Cardiac muscle cell (in vitro differentiated cells and primary cell): ENCODE results near the gene RBM23. TPM values are rescaled to one million over a fixed set of nuclear protein-coding genes. Genes with fewer than 3 reads are reported as not detected.
A peak's percentile ranks its signal among the peaks of the same experiment; 100 is the strongest.
"Not testable (repeated sequence)": the region's sequence is repeated elsewhere in the genome, so short reads cannot be mapped to it uniquely, and the experiment has no call there.

Experiments
- DNase-seq, 2 donors: peaks; one replicate each; pipeline versions ENCODE4 v3.0.0 to v3.0.0-alpha.2; 2010 to 2017; ENCODE audit warnings: low read depth in 1 of 2, low spot score in 1 of 2
- H3K27ac ChIP-seq: fragments of 200-600 bp; sonication (generic); 2 replicates; pipeline ENCODE4 v1.5.1; 2016
- H3K27me3 ChIP-seq: fragments of 200-600 bp; sonication (generic); 2 replicates; pipeline ENCODE4 v1.6.0; 2016; ENCODE audit warnings: control low read depth
- H3K36me3 ChIP-seq: fragments of 200-600 bp; sonication (generic); 2 replicates; pipeline ENCODE4 v1.5.1; 2016; ENCODE audit warnings: control low read depth
- H3K4me1 ChIP-seq: fragments of 200-600 bp; sonication (generic); 2 replicates; pipeline ENCODE4 v1.8.1; 2017; ENCODE audit warnings: low read depth, mild to moderate bottlenecking, mixed run types
- H3K4me3 ChIP-seq: fragments of 200-600 bp; sonication (generic); 2 replicates; pipeline ENCODE4 v1.5.1; 2016; ENCODE audit warnings: mild to moderate bottlenecking
- H3K9me3 ChIP-seq: fragments of 200-600 bp; sonication (generic); 2 replicates; pipeline ENCODE4 v1.5.1; 2017; ENCODE audit warnings: low read depth, mild to moderate bottlenecking, control low read depth
- polyA plus RNA-seq: library from polyadenylated mRNA; unstranded; fragments of >200 nt; fragmentation: Nextera tagmentation; extraction: Ambion mirVana; gene quantifications from 2 replicates; pipeline ENCODE4 v1.2.1, GENCODE V29; 2016
- total RNA-seq: library from RNA; depleted of rRNA; stranded (reverse); fragments of >200 nt; gene quantifications from 2 replicates; pipeline ENCODE4 v1.2.3, GENCODE V29; 2016
- TF ChIP-seq, protein P1 (sequence below): IDR thresholded peaks from 2 replicates; pipeline ENCODE4 v1.5.1; 2012; ENCODE audit warnings: low read depth, mild to moderate bottlenecking, low read length

Gene RBM23
- total and polyA plus RNA-seq, 2 experiments from 2014 or later = 93.4 to 107 TPM

DNA sequence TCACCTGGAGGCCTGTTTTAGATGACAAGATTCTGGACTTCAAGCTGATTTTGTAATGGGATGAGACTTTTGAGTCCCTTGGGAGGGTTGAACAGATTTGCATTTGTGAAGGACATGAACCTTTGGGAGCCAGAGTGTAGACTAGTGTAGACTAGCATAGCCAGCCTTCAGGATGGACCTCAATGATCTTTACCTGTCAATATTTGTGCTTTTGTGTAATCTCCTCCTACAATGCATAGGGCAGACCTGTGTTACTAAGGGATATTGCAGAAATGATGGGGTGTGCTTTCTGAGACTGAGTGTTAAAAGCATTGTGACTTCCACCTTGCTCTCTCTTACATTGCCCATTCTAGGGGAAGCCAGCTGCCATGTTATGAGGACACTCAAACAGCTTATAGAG is 57.3 kb downstream of the RBM23 start:
- H3K4me1 ChIP-seq = no peaks in the 10 kb centered on the region
- H3K27ac ChIP-seq = no peak overlapping the region
- DNase-seq = no peak
- TF ChIP-seq, protein P1, sequence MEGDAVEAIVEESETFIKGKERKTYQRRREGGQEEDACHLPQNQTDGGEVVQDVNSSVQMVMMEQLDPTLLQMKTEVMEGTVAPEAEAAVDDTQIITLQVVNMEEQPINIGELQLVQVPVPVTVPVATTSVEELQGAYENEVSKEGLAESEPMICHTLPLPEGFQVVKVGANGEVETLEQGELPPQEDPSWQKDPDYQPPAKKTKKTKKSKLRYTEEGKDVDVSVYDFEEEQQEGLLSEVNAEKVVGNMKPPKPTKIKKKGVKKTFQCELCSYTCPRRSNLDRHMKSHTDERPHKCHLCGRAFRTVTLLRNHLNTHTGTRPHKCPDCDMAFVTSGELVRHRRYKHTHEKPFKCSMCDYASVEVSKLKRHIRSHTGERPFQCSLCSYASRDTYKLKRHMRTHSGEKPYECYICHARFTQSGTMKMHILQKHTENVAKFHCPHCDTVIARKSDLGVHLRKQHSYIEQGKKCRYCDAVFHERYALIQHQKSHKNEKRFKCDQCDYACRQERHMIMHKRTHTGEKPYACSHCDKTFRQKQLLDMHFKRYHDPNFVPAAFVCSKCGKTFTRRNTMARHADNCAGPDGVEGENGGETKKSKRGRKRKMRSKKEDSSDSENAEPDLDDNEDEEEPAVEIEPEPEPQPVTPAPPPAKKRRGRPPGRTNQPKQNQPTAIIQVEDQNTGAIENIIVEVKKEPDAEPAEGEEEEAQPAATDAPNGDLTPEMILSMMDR = no peak
- H3K27me3 ChIP-seq = no peaks in the 10 kb centered on the region
- no peaks in the 10 kb centered on the region for H3K36me3 ChIP-seq
- H3K9me3 ChIP-seq = no peaks in the 10 kb centered on the region
- no peak overlapping the region for H3K4me3 ChIP-seq

DNA sequence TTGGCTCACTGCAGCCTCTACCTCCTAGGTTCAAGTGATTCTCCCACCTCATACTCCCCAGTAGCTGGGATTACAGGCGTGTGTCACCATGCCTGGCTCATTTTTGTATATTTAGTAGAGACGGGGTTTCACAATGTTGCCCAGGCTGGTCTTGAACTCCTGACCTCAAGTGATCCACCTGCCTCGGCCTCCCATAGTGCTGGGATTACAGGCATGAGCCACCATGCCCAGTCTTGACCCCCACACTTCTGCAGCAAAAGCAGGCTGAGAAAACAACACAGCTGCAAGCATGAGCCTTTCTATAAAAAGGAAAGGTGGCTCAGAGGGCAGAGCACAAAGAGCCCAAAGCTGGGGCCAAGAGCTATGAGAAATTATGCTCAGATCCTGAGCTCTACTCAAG is 58.6 kb downstream of the RBM23 start:
- not testable (repeated sequence) for H3K36me3 ChIP-seq, DNase-seq, H3K4me1 ChIP-seq, H3K4me3 ChIP-seq, H3K27ac ChIP-seq, H3K9me3 ChIP-seq, H3K27me3 ChIP-seq

DNA sequence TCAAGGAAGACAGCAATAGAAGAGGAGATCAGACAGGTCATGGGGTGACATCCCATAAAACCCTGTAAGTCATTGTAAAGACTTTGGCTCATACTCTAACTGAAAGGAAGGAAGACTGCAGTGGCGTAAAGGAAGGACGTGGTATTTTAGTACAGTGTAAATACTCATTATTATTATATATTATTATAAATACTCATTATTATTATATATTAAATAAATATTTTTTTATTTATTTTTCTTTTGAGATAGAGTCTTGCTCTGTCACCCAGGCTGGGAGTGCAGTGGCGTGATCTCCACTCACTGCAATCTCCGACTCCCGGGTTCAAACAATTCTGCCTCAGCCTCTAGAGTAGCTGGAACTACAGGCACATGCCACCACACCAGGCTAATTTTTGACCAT is 62.5 kb downstream of the RBM23 start:
- Histone ChIP-seq H3K27ac (no peak overlapping the region), H3K9me3 (no peaks in the 10 kb centered on the region), H3K4me3 (no peak overlapping the region), H3K27me3 (no peaks in the 10 kb centered on the region), H3K36me3 (no peaks in the 10 kb centered on the region), H3K4me1 (no peaks in the 10 kb centered on the region)
- no peak for DNase-seq
- TF ChIP-seq, protein P1 = no peak

DNA sequence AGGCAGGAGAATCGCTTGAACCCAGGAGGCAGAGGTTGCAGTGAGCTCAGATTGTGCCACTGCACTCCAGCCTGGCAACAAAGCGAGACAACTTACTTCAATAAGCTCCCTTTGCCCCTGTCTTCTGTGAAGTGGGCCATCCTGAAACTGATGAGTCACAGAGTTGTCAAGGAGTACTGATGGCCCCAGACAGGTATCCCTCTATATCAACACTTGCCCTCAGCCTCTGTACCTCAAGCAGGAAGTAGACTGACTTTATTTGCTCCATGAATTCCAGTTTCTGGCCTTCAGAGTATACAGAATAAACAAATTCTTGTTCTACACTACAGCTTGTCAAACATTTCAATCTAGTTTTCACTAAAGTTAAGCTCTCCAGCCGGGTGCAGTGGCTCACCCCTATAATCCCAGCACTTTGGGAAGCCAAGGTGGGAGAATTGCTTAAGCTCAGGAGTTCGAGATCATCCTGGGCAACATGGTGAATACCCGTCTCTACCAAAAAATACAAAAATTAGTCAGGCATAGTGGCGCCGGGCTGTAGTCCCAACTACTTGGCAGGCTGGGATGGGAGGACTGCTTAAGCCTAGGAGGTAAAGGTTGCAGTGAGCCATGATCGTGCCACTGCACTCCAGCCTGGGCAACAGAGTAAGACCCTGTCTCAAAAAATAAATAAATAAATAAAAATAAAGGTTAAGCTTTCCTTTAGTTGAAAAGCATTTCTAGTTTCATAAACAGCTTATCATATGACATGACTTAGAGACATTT is 63.8 kb downstream of the RBM23 start:
- H3K4me3 ChIP-seq = no peak overlapping the region
- no peak for DNase-seq
- TF ChIP-seq, protein P1 = no peak
- H3K27me3 ChIP-seq = no peaks in the 10 kb centered on the region
- no peaks in the 10 kb centered on the region for H3K4me1 ChIP-seq
- no peak overlapping the region for H3K27ac ChIP-seq
- H3K36me3 ChIP-seq = no peaks in the 10 kb centered on the region
- H3K9me3 ChIP-seq = no peaks in the 10 kb centered on the region

DNA sequence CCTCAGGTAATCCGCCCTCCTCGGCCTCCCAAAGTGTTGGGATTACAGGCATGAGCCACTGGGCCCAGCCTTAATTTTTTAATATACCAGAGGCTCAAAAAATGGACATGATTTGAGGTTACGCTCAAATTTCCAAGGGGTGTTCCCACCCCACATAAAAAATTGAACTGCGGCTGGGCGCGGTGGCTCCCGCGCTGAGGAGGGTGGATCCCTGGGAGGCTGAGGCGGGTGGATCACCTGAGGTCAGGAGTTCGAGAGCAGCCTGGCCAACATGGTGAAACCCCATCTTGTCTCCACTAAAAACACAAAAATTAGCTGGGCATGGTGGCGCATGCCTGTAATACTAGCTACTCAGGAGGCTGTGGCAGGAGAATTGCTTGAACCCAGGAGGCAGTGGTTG is 64.7 kb downstream of the RBM23 start:
- H3K4me1 ChIP-seq, DNase-seq, H3K27ac ChIP-seq, H3K9me3 ChIP-seq, H3K27me3 ChIP-seq, H3K4me3 ChIP-seq, H3K36me3 ChIP-seq: not testable (repeated sequence)

DNA sequence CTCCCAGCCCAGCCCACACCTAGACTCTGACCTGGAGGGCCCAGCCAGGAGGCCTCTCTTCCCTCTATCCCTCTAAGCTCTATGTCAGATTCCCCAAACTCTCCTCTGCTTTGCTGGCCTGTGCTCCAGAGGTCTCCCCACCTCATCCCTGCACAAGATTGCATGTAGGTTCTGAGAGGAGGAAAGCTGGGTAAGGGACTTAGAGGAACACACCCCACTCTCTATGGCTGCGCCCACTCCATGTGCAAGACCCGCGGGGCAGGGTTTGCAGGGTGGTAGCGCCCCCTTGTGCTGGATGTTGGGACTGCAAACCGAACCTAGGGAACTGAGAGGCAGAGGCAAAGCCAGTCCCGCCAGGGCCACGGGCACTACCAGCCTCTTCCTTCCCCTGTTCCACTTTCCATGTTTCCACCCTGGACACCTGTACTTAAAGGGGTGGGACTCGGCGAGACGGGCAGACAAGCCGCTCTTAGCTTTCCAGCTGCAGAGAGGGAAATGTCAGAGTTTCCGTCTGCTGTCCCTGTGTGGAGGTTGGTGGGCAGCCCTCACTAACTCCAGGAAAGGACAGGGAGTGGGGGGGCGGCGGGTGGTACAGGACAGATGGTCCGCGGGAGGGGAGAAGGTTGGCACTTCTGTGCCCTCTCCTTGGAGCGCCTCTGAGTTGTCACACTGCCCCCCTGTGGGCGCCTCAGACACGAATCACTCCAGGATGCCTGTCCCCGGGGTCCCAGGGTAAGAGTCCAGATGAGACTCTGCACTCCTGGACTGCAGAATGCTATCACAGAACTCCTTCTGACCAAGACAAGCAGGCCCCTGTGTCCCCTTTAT is 65.8 kb downstream of the RBM23 start:
- no peak overlapping the region for H3K27ac ChIP-seq
- no peaks in the 10 kb centered on the region for H3K9me3 ChIP-seq
- no peaks in the 10 kb centered on the region for H3K4me1 ChIP-seq
- peak; percentile 84 to 92 for DNase-seq
- no peaks in the 10 kb centered on the region for H3K36me3 ChIP-seq
- peak overlapping the region; percentile 37 for H3K4me3 ChIP-seq
- H3K27me3 ChIP-seq = no peaks in the 10 kb centered on the region
- TF ChIP-seq, protein P1 = peak; percentile 81
